Activated T-cell treated with anti-CD3 and anti-CD28 coated beads for 1 hour (primary cell): Measurements from ENCODE around the gene ZNF544.

Experiments
- DNase-seq: peaks from one replicate; pipeline ENCODE4 v3.0.0-alpha.2; 2020; ENCODE audit warnings: low read depth

ZNF544 gene

GRCh38 chr19:58228585-58229254 lies at the start of gene ZNF544:
TSS of gene ZNF544 (plus strand) at chr19:58228914. CDS start at chr19:58244024, 15,110 bp downstream.
- peak; percentile 31 for DNase-seq

- peak; percentile 50 for DNase-seq
Observed at GRCh38 chr19:58181902-58182576, 46.7 kb upstream of the ZNF544 start.

DNA sequence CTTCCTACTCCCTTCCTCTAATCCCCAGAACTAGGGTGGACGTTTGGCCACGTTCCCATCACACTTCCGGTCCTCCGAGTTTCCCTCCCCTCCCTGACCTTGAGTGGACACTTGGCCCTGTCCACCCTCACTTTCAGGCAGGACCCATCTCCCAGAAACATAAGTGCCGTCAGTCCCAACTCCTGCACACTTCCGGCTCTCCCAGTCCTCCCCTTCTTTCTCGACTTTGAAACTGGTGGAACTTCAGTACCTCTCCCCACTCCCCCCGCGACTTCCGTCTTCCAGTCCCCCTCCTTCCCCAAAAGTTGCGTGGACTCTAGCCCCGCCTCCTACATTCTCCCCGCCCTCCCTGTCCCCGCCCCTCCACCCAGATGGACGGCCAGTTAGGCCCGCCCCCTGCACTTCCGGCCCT lies 46.1 kb upstream of the ZNF544 start:
- peak; percentile 72 for DNase-seq

GRCh38 chr19:58182989-58183816 lies 45.5 kb upstream of the ZNF544 start, which contains the start of gene ZNF274:
TSS of gene ZNF274 (plus strand) at chr19:58183061. CDS start at chr19:58183966, 905 bp downstream.
- peak; percentile 91 for DNase-seq

DNA sequence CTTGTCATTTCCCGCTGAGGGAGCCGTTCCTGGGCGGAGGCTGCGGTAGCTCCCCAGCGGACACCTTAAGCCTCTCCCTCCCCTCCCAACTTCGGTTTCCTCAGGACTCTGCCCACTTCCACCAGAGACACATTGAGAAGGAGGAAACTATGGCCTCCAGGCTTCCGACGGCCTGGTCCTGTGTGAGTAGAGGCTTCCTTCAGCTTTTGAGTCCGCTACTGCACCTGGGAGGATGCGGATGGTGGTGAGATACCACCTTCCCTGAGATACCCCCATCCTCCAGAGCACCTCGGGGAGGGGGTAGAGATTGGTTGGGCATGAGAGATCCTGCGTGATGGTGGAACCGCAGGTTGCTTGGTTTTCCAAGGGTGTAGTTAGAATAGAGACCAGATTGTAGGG lies 44.9 kb upstream of the ZNF544 start:
- DNase-seq: no peak

GRCh38 chr19:58196901-58197616 lies 31.7 kb upstream of the ZNF544 start:
- DNase-seq: no peak

GRCh38 chr19:58203814-58204475 lies 24.8 kb upstream of the ZNF544 start:
- DNase-seq: no peak

- no peak for DNase-seq
Observed at GRCh38 chr19:58204566-58204965, 24.1 kb upstream of the ZNF544 start.

GRCh38 chr19:58209577-58209976 lies 19.1 kb upstream of the ZNF544 start:
- DNase-seq: no peak

GRCh38 chr19:58212336-58213074 lies 16.2 kb upstream of the ZNF544 start:
- no peak for DNase-seq

- no peak for DNase-seq
Observed at GRCh38 chr19:58213075-58213369, 15.7 kb upstream of the ZNF544 start.

- DNase-seq: no peak
Observed at GRCh38 chr19:58217069-58217481, 11.6 kb upstream of the ZNF544 start.

DNA sequence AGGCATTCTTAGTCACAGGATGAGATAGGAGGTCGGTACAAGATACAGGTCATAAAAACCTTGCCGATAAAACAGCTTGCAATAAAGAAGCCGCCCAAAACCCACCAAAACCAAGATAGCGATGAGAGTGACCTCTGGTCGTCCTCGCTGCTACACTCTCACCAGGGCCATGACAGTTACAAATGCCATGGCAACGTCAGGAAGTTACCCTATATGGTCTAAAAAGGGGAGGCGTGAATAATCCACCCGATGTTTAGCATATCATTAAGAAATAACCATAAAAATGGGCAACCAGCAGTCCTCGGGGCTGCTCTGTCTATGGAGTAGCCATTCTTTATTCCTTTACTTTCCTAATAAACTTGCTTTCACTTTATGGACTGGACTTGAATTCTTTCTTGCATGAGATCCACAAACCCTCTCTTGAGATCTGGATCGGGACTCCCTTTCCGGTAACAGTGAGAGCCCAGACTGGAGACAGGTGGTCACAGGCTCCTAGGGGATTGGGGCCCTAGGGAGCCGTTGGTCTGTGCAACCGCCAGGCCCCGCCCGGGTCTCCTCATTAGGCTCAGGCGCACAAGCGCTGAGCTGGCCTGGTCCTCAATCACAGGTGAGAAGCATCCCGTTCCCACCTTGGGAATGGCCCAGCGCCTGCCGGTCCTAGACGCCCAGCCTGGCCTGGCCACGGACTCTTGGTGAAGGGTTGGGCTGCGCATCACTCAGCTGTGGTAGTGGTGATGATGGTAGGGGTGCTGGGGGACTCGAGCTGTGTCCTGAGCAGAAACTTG lies 10.9 kb upstream of the ZNF544 start:
- DNase-seq: no peak

- DNase-seq: no peak
Observed at GRCh38 chr19:58218899-58219298, 9.8 kb upstream of the ZNF544 start.

GRCh38 chr19:58227964-58228584 lies 640 bp upstream of the ZNF544 start:
- no peak for DNase-seq

GRCh38 chr19:58229255-58229639 lies 533 bp downstream of the ZNF544 start:
- no peak for DNase-seq

GRCh38 chr19:58237324-58237723 lies 8.6 kb downstream of the ZNF544 start:
- no peak for DNase-seq

DNA sequence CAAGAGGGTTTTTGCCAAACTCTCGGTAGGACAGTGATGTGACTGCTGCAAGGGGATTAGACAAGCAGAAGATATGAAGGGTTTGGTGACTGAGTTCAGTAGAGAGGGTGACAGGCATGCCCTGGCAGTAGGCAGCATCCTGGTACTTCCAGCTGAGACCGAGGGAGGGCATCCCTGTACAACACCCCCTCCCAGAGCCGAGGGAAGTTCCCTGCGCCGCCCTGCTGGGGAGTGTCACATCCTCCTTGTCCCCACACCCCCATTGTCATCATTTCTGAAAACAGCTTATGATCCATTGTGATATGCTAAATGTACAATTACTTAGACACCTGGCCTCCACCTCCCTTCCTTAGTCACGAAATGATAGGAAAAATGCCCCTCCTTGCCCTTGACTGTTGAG lies 14.6 kb downstream of the ZNF544 start:
- no peak for DNase-seq

DNA sequence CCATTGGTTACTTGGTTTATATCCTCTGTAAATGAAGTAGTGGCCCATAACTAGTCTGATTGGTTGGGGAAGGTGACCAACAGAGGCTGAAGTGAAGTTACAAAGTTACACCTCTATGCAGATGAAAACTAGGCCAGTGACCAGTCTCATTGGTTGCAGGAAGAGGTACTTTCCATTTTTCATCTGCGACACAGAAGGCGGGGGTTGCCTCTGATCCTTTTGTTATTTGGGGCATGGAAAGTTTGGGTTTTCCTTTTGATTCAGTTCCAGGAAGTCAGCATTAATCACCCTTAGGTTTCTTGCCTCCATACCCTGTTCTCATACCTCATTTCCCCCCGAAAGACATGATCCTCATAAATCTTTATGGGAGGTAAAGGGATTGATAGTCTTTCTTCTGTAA lies 20.2 kb downstream of the ZNF544 start:
- no peak for DNase-seq
